ENCODE data around the gene CDCA8.
"Not testable (repeated sequence)": the region's sequence is repeated elsewhere in the genome, so short reads cannot be mapped to it uniquely, and the experiment has no call there.

Gene CDCA8

GRCh38 chr1:37726751-37727585, 34.7 kb downstream of the CDCA8 start:
- H3K36me3 ChIP-seq (ENCODE audit: insufficient read depth, low read length) = no peaks in the 10 kb centered on the region
- no peaks in the 10 kb centered on the region for H3K4me1 ChIP-seq (ENCODE audit: insufficient read depth, low read length)
- H3K9me3 ChIP-seq (ENCODE audit: control insufficient read depth, insufficient read depth, low read length) = no peaks in the 10 kb centered on the region
- no peak overlapping the region for H3K9ac ChIP-seq (ENCODE audit: low read depth, low read length)

GRCh38 chr1:37728416-37728815, 36.1 kb downstream of the CDCA8 start:
- H3K36me3 ChIP-seq (ENCODE audit: insufficient read depth, low read length) = no peaks in the 10 kb centered on the region
- no peaks in the 10 kb centered on the region for H3K9me3 ChIP-seq (ENCODE audit: control insufficient read depth, insufficient read depth, low read length)
- H3K9ac ChIP-seq (ENCODE audit: low read depth, low read length) = no peak overlapping the region
- no peaks in the 10 kb centered on the region for H3K4me1 ChIP-seq (ENCODE audit: insufficient read depth, low read length)

DNA sequence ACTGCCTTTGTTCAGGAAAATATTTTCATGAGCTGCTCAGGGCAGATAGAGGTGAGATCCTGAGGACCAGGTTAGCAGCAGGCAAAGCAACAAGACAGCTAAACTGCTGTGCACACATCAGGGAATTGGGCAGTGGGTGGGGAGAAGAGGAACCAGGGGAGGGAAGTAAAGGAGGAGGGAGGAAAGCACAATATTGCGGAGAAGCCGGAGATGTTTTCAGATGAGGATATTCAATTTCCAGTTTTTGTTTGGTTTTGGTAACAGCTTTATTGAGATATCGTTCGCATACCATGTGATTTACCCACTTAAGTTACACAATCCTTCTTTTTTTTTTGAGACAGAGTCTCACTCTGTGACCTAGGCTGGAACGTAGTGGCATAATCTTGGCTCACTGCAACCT, 38.1 kb downstream of the CDCA8 start:
- no peak overlapping the region for H3K9ac ChIP-seq (ENCODE audit: low read depth, low read length)
- no peaks in the 10 kb centered on the region for H3K9me3 ChIP-seq (ENCODE audit: control insufficient read depth, insufficient read depth, low read length)
- H3K36me3 ChIP-seq (ENCODE audit: insufficient read depth, low read length) = no peaks in the 10 kb centered on the region
- no peaks in the 10 kb centered on the region for H3K4me1 ChIP-seq (ENCODE audit: insufficient read depth, low read length)

GRCh38 chr1:37731312-37732019, 39.1 kb downstream of the CDCA8 start:
- Histone ChIP-seq H3K4me1 (ENCODE audit: insufficient read depth, low read length) (no peaks in the 10 kb centered on the region), H3K9me3 (ENCODE audit: control insufficient read depth, insufficient read depth, low read length) (no peaks in the 10 kb centered on the region), H3K9ac (ENCODE audit: low read depth, low read length) (no peak overlapping the region), H3K36me3 (ENCODE audit: insufficient read depth, low read length) (no peaks in the 10 kb centered on the region)

- no peaks in the 10 kb centered on the region for H3K36me3 ChIP-seq (ENCODE audit: insufficient read depth, low read length)
- no peak overlapping the region for H3K9ac ChIP-seq (ENCODE audit: low read depth, low read length)
- H3K4me1 ChIP-seq (ENCODE audit: insufficient read depth, low read length) = no peaks in the 10 kb centered on the region
- no peaks in the 10 kb centered on the region for H3K9me3 ChIP-seq (ENCODE audit: control insufficient read depth, insufficient read depth, low read length)
Observed at GRCh38 chr1:37732111-37732780, 39.9 kb downstream of the CDCA8 start.

- Histone ChIP-seq H3K4me1 (ENCODE audit: insufficient read depth, low read length) (no peaks in the 10 kb centered on the region), H3K9ac (ENCODE audit: low read depth, low read length) (peak overlapping the region; percentile 83), H3K36me3 (ENCODE audit: insufficient read depth, low read length) (no peaks in the 10 kb centered on the region), H3K9me3 (ENCODE audit: control insufficient read depth, insufficient read depth, low read length) (no peaks in the 10 kb centered on the region)
Observed at GRCh38 chr1:37734629-37735591, 42.6 kb downstream of the CDCA8 start.

GRCh38 chr1:37737975-37738374, 45.7 kb downstream of the CDCA8 start:
- not testable (repeated sequence) for H3K9ac ChIP-seq (ENCODE audit: low read depth, low read length); H3K36me3 ChIP-seq (ENCODE audit: insufficient read depth, low read length); H3K9me3 ChIP-seq (ENCODE audit: control insufficient read depth, insufficient read depth, low read length); H3K4me1 ChIP-seq (ENCODE audit: insufficient read depth, low read length)

DNA sequence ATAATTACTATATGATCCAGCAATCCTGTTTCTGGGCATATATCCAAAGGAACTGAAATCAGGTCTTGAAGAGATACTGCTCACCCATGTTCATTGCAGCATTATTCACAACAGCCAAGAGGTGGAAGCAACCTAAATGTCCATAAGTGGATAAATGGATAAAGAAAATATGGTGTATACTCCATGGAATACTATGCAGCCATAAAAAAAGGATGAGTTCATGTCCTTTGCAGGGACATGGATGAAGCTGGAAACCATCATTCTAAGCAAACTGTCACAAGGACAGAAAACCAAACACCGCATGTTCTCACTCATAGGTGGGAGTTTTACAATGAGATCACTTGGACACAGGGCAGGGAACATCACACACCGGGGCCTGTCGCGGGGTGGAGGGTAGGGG, 46.3 kb downstream of the CDCA8 start:
- H3K9ac ChIP-seq (ENCODE audit: low read depth, low read length); H3K9me3 ChIP-seq (ENCODE audit: control insufficient read depth, insufficient read depth, low read length); H3K4me1 ChIP-seq (ENCODE audit: insufficient read depth, low read length); H3K36me3 ChIP-seq (ENCODE audit: insufficient read depth, low read length): not testable (repeated sequence)

GRCh38 chr1:37739222-37739621, 46.9 kb downstream of the CDCA8 start:
- Histone ChIP-seq H3K9ac (ENCODE audit: low read depth, low read length) (no peak overlapping the region), H3K9me3 (ENCODE audit: control insufficient read depth, insufficient read depth, low read length) (no peaks in the 10 kb centered on the region), H3K4me1 (ENCODE audit: insufficient read depth, low read length) (no peaks in the 10 kb centered on the region), H3K36me3 (ENCODE audit: insufficient read depth, low read length) (no peaks in the 10 kb centered on the region)

- Histone ChIP-seq H3K9me3 (ENCODE audit: control insufficient read depth, insufficient read depth, low read length) (no peaks in the 10 kb centered on the region), H3K36me3 (ENCODE audit: insufficient read depth, low read length) (no peaks in the 10 kb centered on the region), H3K4me1 (ENCODE audit: insufficient read depth, low read length) (no peaks in the 10 kb centered on the region), H3K9ac (ENCODE audit: low read depth, low read length) (no peak overlapping the region)
Observed at GRCh38 chr1:37741130-37741529, 48.8 kb downstream of the CDCA8 start.

DNA sequence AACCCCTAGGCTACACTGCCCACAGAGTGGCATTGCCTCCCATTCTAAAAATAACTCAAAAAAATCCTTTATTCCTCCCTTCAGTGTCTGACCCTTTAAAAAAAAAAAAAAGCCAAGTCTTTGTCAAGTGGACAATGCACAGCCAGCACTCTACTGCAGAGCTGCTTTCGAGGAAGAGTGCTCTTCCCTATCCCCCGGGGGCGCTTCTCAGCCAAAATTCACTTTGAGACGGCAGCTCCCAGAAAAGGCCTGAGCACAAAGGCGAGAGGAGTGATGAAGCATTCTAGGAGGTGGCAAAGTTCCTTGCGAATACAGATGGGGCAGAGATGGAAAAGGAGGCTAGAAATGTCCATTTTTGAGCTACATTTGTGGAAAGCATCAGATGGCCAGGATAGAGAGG, 49.3 kb downstream of the CDCA8 start:
- Histone ChIP-seq H3K9me3 (ENCODE audit: control insufficient read depth, insufficient read depth, low read length) (no peaks in the 10 kb centered on the region), H3K9ac (ENCODE audit: low read depth, low read length) (no peak overlapping the region), H3K4me1 (ENCODE audit: insufficient read depth, low read length) (no peaks in the 10 kb centered on the region), H3K36me3 (ENCODE audit: insufficient read depth, low read length) (no peaks in the 10 kb centered on the region)

DNA sequence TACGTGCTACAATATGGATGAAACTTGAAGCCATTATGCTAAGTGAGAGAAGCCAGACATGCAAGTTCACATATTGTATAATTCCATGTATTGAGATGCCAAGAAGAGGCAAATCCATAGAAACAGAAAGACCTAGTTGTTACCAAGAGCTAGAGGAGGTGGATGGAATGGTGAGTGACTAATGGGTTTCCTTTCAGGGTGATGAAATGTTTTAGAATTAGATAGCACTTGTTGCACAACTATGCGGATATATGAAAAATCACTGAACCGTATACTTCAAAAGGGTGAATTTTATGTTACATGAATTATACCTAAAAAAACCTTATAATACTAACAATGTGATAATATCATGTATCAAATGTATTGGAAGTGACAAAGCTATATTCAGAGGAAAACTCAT, 54.5 kb downstream of the CDCA8 start:
- Histone ChIP-seq H3K36me3 (ENCODE audit: insufficient read depth, low read length) (no peaks in the 10 kb centered on the region), H3K9ac (ENCODE audit: low read depth, low read length) (no peak overlapping the region), H3K9me3 (ENCODE audit: control insufficient read depth, insufficient read depth, low read length) (no peaks in the 10 kb centered on the region), H3K4me1 (ENCODE audit: insufficient read depth, low read length) (no peaks in the 10 kb centered on the region)

DNA sequence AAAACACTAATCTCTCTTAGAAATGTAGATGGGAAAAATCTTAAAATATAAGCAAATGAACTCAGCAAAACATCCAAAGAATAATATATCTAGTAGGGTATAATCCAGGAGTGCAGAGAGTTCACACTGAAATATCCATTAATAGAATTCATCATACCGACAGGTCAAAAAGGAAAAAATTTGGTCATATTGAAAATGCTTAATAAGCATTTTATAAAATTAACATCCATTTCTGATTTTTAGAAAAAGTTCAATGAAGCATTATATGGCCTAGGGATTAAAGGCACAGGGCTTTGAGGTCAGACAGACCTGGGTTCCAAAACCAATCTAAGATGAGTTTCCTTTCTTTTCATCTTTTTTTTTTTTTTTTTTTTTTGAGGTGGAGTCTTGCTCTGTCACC, 56.2 kb downstream of the CDCA8 start:
- no peak overlapping the region for H3K9ac ChIP-seq (ENCODE audit: low read depth, low read length)
- no peaks in the 10 kb centered on the region for H3K36me3 ChIP-seq (ENCODE audit: insufficient read depth, low read length)
- H3K9me3 ChIP-seq (ENCODE audit: control insufficient read depth, insufficient read depth, low read length) = no peaks in the 10 kb centered on the region
- no peaks in the 10 kb centered on the region for H3K4me1 ChIP-seq (ENCODE audit: insufficient read depth, low read length)

DNA sequence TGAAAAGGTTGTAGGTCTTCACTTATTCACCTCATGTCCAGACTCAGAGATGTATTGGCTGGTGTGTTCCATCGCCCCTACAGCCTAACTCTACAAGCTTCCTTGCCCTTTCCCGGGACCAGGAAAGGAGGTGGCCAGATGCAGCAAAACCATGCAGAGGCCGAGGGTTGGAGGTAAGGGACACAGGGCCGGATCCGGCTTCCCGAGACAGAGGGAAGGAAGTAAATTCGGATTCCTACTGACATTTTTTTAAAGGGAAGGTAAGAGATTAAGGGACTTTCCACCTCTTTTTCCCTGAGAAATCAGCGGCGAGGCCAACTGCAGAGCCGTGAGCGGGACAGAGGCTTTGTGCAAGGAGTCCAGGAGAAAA, 59.9 kb downstream of the CDCA8 start:
- Histone ChIP-seq H3K4me1 (ENCODE audit: insufficient read depth, low read length) (no peaks in the 10 kb centered on the region), H3K36me3 (ENCODE audit: insufficient read depth, low read length) (no peaks in the 10 kb centered on the region), H3K9ac (ENCODE audit: low read depth, low read length) (peak overlapping the region; percentile 15; the same call in 1 of the 2 replicates), H3K9me3 (ENCODE audit: control insufficient read depth, insufficient read depth, low read length) (no peaks in the 10 kb centered on the region)

Measured in ES-I3 (cell line).